Thyroid gland (tissue), 4 donors: Measurements from ENCODE around the gene STX10. TPM values are rescaled to one million over a fixed set of nuclear protein-coding genes. Genes with fewer than 3 reads are reported as not detected.
A peak's percentile ranks its signal among the peaks of the same experiment; 100 is the strongest.

Experiments
- DNase-seq, 2 donors: peaks; one replicate each; pipeline ENCODE4 v3.0.0-alpha.2; 2019
- H3K27ac ChIP-seq, 3 donors: fragments of 200-600 bp; sonication (generic); 1 replicate in 2 of 3; 2 replicates in 1 of 3; pipeline ENCODE4 v1.5.1; 2016 to 2019; ENCODE audit warnings: mild to moderate bottlenecking in 1 of 3, moderate library complexity in 1 of 3
- H3K27me3 ChIP-seq: fragments of 200-600 bp; sonication (generic); one replicate; pipeline ENCODE4 v1.5.1; 2019
- H3K36me3 ChIP-seq, 2 donors: fragments of 200-600 bp; sonication (generic); one replicate each; pipeline ENCODE4 v1.5.1; 2016 to 2019
- H3K4me1 ChIP-seq, 2 donors: fragments of 200-600 bp; sonication (generic); one replicate each; pipeline ENCODE4 v1.5.1; 2017 to 2019
- H3K4me3 ChIP-seq, 3 donors: fragments of 200-600 bp; sonication (generic); replicated peaks in 1 of 3; 1 replicate in 2 of 3; 2 replicates in 1 of 3; pipeline ENCODE4 v1.5.1; 2016; ENCODE audit warnings: mild to moderate bottlenecking in 1 of 3
- H3K9me3 ChIP-seq: fragments of 200-600 bp; sonication (generic); one replicate; pipeline ENCODE4 v1.5.1; 2017
- CTCF ChIP-seq, 6 experiments: fragments of 200-600 bp in 3 of 6; fragments of 450-650 bp in 3 of 6; sonication (generic) in 3 of 6; IDR thresholded peaks; one replicate each; pipeline ENCODE4 v1.5.1; 2016 to 2019; ENCODE audit warnings: antibody characterized with exemption in 6 of 6, mild to moderate bottlenecking in 2 of 6, inconsistent platforms in 1 of 6, moderate library complexity in 1 of 6
- POLR2A ChIP-seq, 2 donors: fragments of 450-650 bp; IDR thresholded peaks; one replicate each; pipeline ENCODE4 v1.6.1; 2017; ENCODE audit warnings: antibody characterized with exemption in 2 of 2, mild to moderate bottlenecking in 2 of 2, moderate library complexity in 1 of 2
- WGBS, 2 donors: methylation state at CpG; one replicate each; pipeline ENCODE4 v1.1.5; 2017; 5-methylcytosine and 5-hydroxymethylcytosine counted together
- intact Hi-C: fragments of 100-400 bp; cut with DNase I; formaldehyde crosslinking; loops from one replicate; pipeline ENCODE4 v1.15.1; 2023
- total RNA-seq, 4 donors: library from RNA; depleted of rRNA; stranded (reverse); fragments of >200 nt; gene quantifications; one replicate each; pipeline ENCODE4 v1.2.3, GENCODE V29; 2016

Gene STX10
- total RNA-seq, 4 donors from 2014 or later = 39.2 to 91.9 (median 56.5) TPM

GRCh38 chr19:13100841-13101589 is 49.2 kb downstream of the STX10 start:
- TF ChIP-seq CTCF (IDR thresholded peaks at IDR 0.05) (peak in 1 of 6 experiments; percentile 20), POLR2A (IDR thresholded peaks at IDR 0.05) (no peak)
- H3K9me3 ChIP-seq = no peaks in the 10 kb centered on the region
- no peaks in the 10 kb centered on the region for H3K36me3 ChIP-seq
- intact Hi-C loops = no loop called here
- H3K4me3 ChIP-seq = peak overlapping the region in 1 of 3 donors; percentile 12
- no peaks in the 10 kb centered on the region for H3K27me3 ChIP-seq
- 50 to 53% methylated on average over 10 to 13 of the region's 18 CpGs for WGBS, 2 donors
- peak overlapping the region in 1 of 3 donors; percentile 32 for H3K27ac ChIP-seq
- no peak for DNase-seq
- peaks cover 14 to 47% of the 10 kb centered on the region in 2 donors for H3K4me1 ChIP-seq

DNA sequence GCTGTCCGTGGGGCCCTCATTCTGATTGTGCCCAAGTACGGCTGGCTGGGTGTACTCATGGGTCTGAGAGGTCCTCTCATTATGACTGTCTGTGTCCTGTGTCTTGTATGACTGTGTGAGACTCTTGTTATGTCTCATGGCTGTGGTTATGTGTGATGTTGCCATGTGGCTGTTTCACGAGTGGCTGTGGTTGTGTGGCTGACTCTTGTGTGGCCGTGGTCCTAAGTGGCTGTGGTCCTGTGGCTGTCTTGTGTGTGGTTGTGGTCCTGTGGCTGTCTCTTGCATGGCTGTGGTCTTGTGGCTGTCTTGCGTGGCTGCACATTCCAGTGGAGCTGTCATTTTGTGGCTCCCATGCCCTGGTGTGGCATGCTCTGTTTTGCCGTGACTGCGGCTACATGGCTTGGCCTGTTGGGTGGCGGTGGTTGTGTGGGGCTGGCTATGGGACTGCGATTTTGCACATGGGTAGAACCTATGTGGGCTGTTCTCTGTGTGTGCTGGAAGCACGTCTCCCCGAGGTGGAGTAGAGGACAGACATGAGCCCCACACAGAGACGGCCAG is 50.1 kb downstream of the STX10 start:
- intact Hi-C loops = no loop called here
- no peaks in the 10 kb centered on the region for H3K27me3 ChIP-seq
- H3K9me3 ChIP-seq = no peaks in the 10 kb centered on the region
- no peak overlapping the region for H3K4me3 ChIP-seq
- TF ChIP-seq POLR2A (IDR thresholded peaks at IDR 0.05) (no peak), CTCF (IDR thresholded peaks at IDR 0.05) (no peak)
- peaks cover 14 to 50% of the 10 kb centered on the region in 2 donors for H3K4me1 ChIP-seq
- WGBS, 2 donors = 62 to 76% methylated on average over 5 to 11 of the region's 12 CpGs
- peaks cover 0 to 4% of the 10 kb centered on the region in 2 donors for H3K36me3 ChIP-seq
- no peak for DNase-seq
- H3K27ac ChIP-seq = peak overlapping the region; percentile 79 to 84 (median 82)

GRCh38 chr19:13099073-13099999 is 50.8 kb downstream of the STX10 start:
- peaks cover 14 to 51% of the 10 kb centered on the region in 2 donors for H3K4me1 ChIP-seq
- H3K9me3 ChIP-seq = no peaks in the 10 kb centered on the region
- TF ChIP-seq POLR2A (IDR thresholded peaks at IDR 0.05) = peak in 1 of 2 donors; percentile 18
- no peak for TF ChIP-seq CTCF (IDR thresholded peaks at IDR 0.05)
- peaks cover 0 to 9% of the 10 kb centered on the region in 2 donors for H3K36me3 ChIP-seq
- no peaks in the 10 kb centered on the region for H3K27me3 ChIP-seq
- whole genome bisulfite sequencing, 2 donors = 29 to 38% methylated on average over 11 to 15 of the region's 77 CpGs
- H3K27ac ChIP-seq = peak overlapping the region; percentile 79 to 84 (median 82)
- peak overlapping the region in 1 of 3 donors; percentile 24 for H3K4me3 ChIP-seq
- DNase-seq = peak; percentile 54 to 60
- intact Hi-C loops = no loop called here

DNA sequence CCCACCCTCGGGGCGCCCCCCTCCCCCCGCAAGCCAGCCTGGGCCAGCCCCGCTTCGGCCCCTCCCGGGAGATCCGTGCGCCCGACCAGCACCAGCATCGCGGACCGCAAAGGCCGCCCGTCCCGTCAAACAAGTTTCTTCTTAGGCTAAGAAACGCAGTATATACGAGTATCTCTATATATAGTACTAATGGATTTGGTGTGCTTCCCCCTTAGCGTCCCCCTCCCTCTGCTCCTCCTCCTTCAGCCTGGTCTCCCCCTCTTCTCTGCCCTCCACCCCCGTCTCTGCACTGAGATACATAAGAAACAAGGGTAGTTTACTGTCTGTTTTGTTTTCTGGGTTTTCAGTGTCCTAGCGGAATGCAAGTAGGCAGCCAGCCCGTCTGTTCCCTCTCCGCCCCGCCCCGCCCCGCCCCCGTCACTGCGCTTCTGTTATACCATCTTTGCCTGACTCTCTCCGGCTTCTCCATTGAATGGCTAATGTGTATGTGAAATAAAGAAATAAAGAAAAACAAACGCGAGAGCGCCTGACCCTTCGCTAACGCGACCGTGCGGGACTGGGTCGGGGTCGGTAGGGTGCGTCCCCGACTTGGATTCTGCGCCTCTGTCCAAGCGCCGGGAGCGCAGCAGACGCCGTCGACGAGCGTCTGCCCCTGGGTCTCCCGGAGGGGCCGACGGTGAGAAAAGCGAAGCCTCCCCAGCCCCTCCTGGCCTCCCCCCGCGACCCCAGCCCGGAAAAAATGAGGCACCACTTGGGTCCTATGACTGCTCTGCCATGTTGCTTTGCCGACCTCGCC is 51.7 kb downstream of the STX10 start:
- Histone ChIP-seq H3K36me3 (peaks cover 0 to 9% of the 10 kb centered on the region in 2 donors), H3K4me1 (peaks cover 14 to 53% of the 10 kb centered on the region in 2 donors), H3K27me3 (no peaks in the 10 kb centered on the region), H3K9me3 (no peaks in the 10 kb centered on the region), H3K4me3 (peak overlapping the region in 1 of 3 donors; percentile 24), H3K27ac (peak overlapping the region; percentile 74 to 84 (median 82))
- intact Hi-C loops = no loop called here
- DNase-seq = no peak
- 9 to 16% methylated on average over 29 to 47 of the region's 58 CpGs for WGBS, 2 donors
- no peak for TF ChIP-seq CTCF (IDR thresholded peaks at IDR 0.05)
- TF ChIP-seq POLR2A (IDR thresholded peaks at IDR 0.05) = no peak
